Fibroblast of skin of back (primary cell): ENCODE results near the gene NOS3. TPM values are rescaled to one million over a fixed set of nuclear protein-coding genes. Genes with fewer than 3 reads are reported as not detected.

Experiments used
- DNase-seq: peaks from one replicate; pipeline ENCODE4 v3.0.0-alpha.2; 2013
- polyA plus RNA-seq, 2 experiments: library from polyadenylated mRNA; unstranded; fragments of 120-200 nt; gene quantifications; one replicate each; pipeline ENCODE4 v1.2.1, GENCODE V29; 2013; ENCODE audit not compliant: insufficient read length in 2 of 2

The NOS3 gene
- polyA plus RNA-seq (2013, experiment 1 of 2; ENCODE audit: insufficient read length), result 1.2 TPM
- 0.85 TPM for polyA plus RNA-seq (2013, experiment 2 of 2; ENCODE audit: insufficient read length)

GRCh38 chr7:150990416-150991186 lies at the start of gene NOS3:
TSS of gene NOS3 (plus strand) at chr7:150991017. CDS start at chr7:150993804, 2,787 bp downstream.
- no peak for DNase-seq

GRCh38 chr7:150941351-150942000 lies 49.3 kb upstream of the NOS3 start:
- DNase-seq, result no peak

GRCh38 chr7:150942001-150942590 lies 48.7 kb upstream of the NOS3 start:
- no peak for DNase-seq

- no peak for DNase-seq
Observed at GRCh38 chr7:150942591-150943452, 48.0 kb upstream of the NOS3 start.

- DNase-seq, result no peak
Observed at GRCh38 chr7:150943453-150943814, 47.4 kb upstream of the NOS3 start.

GRCh38 chr7:150944066-150945042 lies 46.5 kb upstream of the NOS3 start:
- DNase-seq, result no peak

GRCh38 chr7:150945171-150945852 lies 45.5 kb upstream of the NOS3 start:
- no peak for DNase-seq

GRCh38 chr7:150945853-150946420 lies 44.9 kb upstream of the NOS3 start:
- no peak for DNase-seq

- no peak for DNase-seq
Observed at GRCh38 chr7:150946421-150947240, 44.2 kb upstream of the NOS3 start.

- DNase-seq, result no peak
Observed at GRCh38 chr7:150947241-150947745, 43.5 kb upstream of the NOS3 start.

GRCh38 chr7:150947761-150948651 lies 42.8 kb upstream of the NOS3 start:
- no peak for DNase-seq

- no peak for DNase-seq
Observed at GRCh38 chr7:150948791-150949251, 42.0 kb upstream of the NOS3 start.

GRCh38 chr7:150949564-150949963 lies 41.3 kb upstream of the NOS3 start:
- DNase-seq, result no peak

- no peak for DNase-seq
Observed at GRCh38 chr7:150949971-150950491, 40.8 kb upstream of the NOS3 start.

GRCh38 chr7:150950496-150951180 lies 40.2 kb upstream of the NOS3 start:
- no peak for DNase-seq

GRCh38 chr7:150951181-150951520 lies 39.7 kb upstream of the NOS3 start:
- DNase-seq, result no peak

- DNase-seq, result no peak
Observed at GRCh38 chr7:150951521-150951920, 39.3 kb upstream of the NOS3 start.
